Right forelimb (tissue), 1 donor: ENCODE results near the gene WIPF1.
A peak's percentile ranks its signal among the peaks of the same experiment; 100 is the strongest.
"Not testable (repeated sequence)": the region's sequence is repeated elsewhere in the genome, so short reads cannot be mapped to it uniquely, and the experiment has no call there.

Experiments used
- DNase-seq: peaks from one replicate; pipeline ENCODE4 v3.0.0-alpha.2; 2018

Gene WIPF1

DNA sequence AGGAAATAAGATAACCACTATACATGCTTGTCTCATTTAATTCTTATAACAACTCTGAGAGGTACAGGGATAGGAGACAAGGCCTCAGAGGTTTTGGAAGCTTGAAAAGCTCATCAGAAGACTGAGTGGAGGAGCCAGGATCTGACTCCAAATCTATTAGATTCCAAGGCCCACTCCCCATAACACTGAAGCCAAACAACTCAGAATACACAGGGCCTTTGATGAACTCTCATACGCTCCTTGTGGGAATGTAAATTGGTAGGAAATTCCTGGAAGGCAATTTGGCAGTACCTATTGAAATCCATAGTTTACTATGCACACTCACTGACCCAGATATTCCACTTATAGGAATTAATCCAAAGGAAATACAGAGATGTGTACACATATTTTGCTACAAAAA lies 27.9 kb downstream of the WIPF1 start:
- no peak for DNase-seq

DNA sequence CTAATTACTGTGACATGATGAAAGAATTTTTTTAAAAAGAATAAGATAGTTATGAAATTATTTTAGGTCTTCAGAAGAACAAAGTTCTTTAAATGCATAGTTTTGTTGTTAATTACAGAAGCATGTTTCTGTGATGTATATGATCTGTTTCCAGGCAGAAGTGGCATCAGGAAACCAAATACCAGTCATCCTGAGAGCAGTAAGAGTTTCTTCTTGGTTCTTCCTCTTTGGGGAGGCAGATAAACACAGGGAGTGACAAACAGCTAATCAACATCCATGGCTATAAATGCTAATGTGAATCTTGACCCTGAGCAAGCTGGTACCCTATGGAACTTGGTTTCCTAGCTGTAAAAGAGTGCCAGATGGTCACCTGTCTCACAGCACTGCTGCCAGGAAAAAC lies 29.2 kb downstream of the WIPF1 start:
- no peak for DNase-seq

DNA sequence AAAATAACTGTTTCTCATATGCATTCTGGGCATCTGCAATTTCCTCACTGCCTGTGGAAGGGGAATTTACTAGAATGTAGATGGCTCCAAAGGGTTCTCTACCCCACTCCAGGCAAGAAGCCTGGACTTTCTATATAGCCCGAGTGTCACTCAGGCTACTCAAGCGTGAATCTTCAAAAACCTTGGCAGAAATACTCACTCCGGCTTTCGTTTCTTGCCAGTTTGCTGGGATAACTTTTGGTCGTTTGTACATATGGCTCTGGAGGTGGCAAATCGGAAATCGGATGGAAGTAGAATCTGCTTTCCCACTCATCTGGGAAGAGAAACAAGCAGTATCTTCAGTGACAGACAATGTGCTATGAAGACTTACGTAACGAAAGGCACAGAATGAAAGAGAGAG lies 30.7 kb downstream of the WIPF1 start:
- DNase-seq, result no peak

DNA sequence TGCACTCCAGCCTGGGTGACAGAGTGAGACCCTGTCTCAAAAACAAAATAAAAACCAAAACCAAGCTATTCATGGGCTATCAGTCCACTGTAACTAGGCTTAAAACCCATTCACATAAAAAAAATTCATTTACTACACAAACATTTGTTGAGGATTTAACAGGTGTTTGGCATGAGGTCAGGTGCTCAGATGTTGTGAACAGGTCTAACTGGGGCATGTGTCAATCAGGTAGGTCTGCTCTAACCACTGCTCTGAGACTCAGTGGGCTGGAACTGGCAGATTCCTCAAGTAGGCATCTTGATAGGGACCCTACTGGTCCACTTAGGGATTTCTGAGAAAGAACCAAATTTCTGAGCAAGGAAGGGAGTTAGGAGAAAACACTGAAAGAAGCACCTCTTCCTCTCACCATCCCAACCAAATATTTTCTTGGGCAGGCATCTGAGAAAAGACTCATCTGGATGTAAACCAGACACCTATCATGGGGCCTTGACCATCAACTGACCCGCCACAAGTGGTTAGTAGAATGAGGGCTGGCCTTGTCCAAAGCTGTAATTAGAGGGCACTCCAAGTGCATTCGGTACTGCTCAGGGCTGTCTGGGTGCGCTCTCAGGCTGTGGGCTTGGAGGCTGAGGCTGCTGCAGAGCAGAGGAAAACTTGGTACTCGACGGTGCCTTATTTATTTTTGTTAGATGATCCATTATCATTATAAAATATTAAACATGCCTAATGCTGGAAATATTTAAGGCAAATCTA lies 33.9 kb downstream of the WIPF1 start:
- DNase-seq, result no peak

DNA sequence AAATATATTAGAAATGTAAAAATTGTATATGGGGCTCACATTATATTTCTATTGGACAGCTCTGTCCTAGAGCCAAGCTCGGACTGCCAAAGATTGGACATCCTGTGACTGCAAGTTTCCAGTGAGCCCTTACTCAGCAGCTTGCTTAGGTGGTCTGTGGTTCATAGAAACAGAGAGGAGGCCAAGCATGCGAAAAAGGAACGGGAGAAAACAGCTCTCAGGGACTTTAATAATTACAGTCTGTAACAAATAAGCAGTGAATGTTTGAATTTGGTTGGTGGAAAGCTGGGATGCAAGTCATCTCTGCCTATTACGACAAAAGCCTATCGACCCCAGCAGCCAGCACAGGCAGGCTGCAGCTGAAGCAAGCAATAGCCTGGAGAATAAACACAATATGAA lies 35.6 kb downstream of the WIPF1 start:
- no peak for DNase-seq

DNA sequence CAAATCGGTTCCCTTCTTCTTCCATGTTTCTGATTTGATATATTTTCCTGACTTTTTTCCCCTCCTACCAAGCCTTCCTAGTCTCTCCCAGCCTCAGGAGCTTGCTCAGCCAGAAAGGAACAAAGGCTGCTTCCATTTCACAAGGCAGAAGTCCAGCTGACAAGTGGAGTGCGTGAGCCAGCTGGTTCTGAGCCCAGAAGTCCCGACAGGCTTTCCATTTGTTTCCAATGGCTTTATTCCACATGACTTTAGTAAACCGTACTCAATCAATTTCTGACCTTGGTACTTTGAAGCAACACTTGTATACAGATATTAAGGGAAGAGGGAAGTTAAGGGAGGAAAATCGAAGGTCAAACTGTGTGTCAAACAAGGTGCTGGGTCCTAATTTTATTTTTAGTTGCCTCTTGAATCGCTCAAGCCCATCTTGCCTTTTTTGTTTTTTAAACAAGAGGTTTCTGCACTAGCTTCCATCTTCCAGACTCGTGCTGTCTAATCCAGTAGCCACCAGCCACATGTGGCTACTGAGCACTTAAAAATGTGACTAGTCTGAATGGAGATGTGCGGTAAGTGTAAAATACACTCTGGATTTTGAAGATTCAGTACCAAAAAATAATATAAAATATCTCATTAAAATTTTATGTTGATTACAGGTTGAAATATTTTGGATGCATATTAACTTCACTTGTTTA lies 36.2 kb downstream of the WIPF1 start:
- DNase-seq, result peak; percentile 87

DNA sequence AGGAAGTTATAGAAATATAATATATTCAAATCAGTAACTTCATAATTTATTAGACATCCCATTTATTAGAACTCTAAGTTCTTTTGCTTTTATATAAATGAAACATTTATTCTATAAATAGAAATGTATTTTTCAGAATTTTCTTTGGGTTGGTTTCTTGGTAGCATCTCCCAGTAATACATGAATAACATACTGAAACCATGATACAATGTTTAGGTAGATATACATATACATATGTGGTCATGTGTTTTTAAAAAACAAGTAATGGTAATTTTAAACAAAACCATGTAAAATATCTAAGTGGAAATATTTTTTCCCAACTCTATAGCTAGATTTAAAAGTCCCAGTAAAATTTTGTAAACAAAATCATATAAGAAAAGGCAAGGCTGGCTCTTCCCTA lies 36.9 kb downstream of the WIPF1 start:
- no peak for DNase-seq

DNA sequence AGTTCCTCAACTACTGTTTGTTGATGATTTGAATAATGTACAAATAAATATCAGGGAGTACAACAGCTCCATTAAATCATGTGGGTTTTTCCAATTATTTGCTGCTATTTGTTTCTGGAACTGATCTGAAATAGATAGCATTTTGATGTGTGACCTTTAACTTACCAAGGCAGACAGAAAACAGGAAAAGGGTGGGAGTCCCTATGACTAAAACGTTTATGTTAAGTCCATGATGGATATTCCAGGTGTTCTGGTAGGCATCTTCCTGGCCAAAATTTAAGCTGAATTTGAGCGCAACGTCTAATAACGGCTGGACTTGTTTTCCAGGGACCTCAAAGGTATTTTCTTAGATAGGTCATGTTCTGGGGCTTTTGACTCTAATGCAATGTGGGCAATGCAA lies 41.6 kb downstream of the WIPF1 start:
- no peak for DNase-seq

DNA sequence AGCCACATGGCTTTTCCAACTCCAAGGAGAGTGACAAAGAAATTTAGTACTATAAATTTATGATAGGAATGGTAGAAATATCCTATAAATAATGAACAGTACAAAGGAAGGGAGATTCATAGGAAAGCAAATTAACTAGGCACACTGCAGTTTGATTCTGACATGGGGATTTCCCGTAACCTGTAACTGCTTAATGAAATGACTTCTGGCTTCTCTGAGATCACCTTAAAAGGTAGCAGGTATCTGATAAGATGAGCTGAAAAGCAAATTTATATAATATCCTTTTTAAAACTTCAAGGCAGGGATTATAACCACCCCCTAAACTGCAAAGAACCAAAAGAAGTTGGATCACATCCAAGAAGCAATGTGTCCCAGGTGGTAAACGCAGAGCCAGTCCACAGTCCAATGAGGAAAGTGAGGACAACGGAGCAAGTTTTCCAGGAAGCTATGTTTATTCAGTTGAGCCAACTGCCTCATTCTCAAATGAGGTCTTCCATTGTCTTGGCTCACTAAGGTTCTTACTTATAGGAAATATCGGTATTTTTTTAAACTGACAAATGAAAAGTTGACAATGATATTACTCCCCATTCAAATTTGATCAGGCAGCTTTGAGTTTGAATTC lies 43.0 kb downstream of the WIPF1 start:
- DNase-seq, result no peak

DNA sequence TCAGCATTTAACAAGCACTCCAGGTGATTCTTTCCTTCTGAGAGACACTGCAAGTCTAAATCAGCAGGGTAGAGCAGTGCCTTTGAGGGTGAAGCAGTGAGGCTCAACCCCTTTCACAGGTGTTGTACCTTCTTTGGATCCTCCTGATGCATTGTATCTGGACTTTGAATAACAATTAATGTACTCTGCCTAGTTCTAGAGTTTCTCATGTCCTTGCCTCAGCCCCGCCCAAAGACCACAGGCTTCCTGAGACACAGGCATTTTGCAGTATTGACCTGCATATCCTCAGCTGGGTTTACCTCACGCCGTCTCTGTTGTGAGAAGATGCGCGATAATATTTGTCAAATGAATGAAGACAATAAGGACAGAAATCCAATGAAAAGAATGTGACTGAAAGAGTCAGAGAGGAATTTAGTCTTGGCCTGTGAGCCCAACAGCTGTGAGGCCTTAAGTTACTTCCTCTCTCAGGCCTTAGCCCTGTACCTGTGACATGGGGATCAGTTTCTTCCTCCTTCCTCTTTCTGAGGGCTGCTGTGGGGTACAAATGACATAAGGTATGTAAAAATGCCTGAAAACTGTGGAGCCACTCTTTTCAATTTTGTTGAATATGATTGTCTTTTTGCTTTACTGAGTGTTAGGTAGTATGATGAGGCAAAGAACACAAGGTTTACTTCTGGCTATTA lies 43.7 kb downstream of the WIPF1 start:
- DNase-seq, result no peak

DNA sequence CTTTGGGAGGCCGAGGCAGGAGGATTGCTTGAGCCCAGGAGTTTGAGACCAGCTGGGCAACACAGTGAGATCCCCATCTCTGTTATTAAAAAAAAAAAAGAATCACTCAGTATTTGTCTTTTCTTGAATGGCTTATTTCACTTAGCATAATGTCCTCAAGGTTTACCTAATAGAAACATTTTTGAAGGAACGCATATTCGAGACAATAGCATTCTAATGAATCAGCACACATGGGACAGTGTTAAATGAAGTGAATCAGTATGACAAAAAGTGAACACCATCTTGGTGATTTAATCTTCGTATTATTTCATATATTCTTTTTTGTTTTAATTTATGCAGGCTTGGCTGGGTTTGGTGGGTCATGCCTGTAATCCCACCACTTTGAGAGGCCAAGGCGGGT lies 44.7 kb downstream of the WIPF1 start:
- DNase-seq, result no peak

DNA sequence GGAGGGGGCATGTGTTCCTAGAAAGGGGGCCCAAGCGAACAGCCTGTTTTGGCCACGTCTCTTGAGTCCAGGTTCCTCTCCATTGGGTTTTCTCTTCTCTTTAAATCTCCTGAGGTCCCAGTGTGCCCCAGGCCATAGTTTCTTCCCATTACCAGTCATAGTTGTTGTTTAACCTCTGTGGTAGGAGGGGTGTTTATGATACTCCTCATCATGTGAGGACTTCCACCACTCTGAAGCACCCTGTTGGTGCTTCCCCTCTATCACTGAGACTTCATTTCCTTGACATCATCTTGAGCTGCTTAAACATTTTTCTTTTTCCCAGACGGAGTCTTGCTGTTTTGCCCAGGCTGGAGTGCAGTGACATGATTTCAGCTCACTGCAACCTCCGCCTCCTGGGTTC lies 45.9 kb downstream of the WIPF1 start:
- DNase-seq, result no peak

DNA sequence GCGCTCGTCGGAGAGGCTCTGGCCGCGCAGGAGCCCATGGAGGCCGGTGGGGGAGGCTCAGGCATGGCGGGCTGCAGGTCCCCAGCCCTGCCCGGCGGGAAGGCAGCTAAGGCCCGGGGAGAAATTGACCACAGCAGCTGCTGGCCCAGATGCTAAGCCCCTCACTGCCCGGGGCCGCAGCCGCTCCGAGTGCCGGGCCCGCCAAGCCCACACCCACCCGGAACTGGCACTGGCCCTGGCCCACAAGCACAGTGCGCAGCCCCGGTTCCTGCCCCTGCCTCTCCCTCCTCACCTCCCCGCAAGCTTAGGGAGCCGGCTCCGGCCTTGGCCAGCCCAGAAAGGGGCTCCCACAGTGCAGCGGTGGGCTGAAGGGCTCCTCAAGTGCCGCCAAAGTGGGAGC lies 49.0 kb downstream of the WIPF1 start:
- not testable (repeated sequence) for DNase-seq

DNA sequence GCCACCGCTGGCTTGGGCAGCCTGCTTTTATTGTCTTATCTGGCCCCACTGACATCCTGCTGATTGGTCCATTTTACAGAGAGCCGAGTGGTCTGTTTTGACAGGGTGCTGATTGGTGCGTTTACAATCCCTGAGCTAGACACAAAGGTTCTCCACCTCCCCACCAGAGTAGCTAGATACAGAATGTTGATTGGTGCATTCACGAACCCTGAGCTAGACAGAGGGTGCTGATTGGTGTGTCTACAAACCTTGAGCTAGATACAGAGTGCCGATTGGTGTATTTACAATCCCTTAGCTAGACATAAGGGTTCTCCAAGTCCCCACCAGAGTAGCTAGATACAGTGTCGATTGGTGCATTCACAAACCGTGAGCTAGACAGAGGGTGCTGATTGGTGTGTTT lies 49.6 kb downstream of the WIPF1 start:
- DNase-seq, result not testable (repeated sequence)

DNA sequence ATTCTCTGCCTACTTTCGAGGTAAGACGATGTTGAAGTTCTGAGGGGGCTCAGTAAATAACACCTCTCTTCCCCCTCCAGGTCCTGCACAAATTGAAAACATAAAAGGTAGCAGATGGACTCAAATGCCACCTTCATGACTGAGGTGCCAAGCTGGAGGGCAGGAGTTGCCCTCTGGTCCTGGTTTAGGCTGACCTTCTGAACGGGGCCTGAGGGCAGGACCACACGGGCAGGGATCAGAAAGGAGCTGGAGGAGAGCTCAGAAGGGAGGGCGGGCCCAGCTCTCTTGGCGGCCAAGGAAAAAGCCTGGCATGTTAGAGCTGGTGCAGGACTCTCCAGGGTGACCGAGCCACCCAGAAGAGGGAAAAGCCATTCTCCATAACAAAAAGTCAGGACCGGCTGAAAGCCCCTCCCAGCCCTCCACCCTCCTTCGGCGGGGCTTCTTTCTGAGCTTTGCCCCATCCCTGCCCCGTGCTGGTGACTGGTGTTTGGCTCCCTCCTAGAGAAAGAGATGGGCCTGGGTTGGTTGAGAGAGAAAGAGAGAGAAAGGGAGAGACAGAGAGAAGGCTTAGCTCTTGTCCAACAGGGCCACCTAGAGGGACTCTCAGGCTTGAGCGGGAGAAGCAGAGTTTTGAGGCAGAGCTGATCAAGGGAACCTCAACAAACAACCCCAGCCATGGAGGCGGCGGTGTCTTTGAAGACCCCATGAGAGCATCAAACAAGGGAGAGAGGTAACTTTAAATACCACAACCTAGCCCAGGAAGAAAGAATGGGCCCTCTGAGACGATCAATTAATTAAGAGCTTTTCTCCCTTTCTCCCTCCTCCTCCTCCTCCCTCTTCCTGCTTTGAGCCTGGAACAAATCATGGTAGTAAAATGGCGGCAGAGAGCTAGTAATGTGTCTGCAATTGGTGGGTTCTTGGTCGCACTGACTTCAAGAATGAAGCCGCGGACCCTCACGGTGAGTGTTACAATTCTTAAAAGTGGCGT lies 50.8 kb downstream of the WIPF1 start:
- DNase-seq, result no peak

DNA sequence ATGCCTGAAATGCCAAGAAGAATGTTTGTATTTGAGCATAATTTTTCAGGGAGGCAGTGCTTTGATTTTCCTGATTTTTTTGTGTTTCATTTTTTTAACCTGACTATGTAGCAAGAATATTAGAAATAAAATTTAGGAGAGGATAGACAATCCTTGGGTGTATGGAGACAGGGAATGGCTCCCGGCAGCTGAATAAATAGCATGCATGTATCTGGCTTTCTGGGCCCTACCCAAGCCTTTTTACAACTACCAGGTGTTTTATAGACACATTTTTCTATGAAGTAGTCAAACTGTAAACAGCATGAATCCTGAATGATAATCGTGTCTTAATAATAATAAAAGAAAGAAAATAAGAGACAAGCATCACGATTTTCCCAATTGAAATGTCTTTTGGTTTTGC lies 52.4 kb downstream of the WIPF1 start:
- no peak for DNase-seq

DNA sequence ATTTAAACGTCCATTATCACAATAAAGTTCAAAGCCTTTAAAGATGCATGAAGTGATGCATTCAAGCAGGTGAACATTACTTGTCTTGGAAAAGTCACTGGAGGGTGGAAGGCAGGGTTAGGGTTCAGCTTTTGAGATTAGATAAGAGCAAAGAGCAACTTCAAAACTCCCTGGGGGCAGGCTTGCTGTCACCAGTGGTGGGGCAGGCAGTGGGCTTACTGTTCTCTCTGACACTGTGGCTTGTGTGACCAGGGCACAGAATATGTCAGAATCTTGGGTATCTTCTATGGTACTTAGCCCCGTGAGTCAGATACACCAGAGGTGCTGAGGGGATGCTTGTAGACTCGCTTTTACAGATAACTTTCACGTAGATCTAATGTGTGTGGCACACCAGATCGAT lies 52.8 kb downstream of the WIPF1 start:
- DNase-seq, result no peak

DNA sequence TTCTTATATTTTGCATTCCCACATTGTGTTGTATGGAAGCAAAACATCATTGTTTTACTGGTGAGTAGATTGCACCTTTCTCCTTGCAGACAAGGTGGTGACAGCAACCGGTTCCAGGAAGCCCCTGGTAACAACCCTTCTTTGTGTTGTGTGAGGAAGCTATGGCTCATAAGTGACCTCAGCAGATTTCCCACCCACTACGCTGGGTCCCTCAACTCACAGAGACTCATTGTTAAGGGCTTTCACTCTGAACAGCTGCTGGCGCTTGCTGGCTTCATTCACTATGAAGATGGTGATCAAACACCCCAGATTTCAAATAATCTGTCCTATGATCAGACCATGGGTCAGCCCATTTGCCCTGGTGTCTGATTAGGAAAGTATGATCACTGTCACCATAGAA lies 53.4 kb downstream of the WIPF1 start:
- no peak for DNase-seq

DNA sequence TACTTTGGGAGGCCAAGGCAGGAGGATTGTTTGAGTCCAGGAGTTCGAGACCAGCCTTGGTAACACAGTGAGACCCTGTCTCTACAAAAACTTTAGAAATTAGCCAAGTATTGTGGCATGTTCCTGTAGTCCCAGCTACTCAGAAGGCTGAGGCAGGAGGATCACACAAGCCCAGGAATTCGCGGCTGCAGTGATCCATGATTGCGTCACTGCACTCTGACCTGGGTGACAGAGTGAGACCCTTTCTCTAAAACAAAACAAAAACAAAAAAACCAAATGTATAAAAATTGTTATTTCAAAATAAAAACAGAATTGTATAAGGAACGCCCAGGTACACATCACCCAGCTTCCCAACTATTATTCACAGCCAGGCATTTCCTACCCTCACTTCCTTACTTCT lies 56.7 kb downstream of the WIPF1 start:
- no peak for DNase-seq

DNA sequence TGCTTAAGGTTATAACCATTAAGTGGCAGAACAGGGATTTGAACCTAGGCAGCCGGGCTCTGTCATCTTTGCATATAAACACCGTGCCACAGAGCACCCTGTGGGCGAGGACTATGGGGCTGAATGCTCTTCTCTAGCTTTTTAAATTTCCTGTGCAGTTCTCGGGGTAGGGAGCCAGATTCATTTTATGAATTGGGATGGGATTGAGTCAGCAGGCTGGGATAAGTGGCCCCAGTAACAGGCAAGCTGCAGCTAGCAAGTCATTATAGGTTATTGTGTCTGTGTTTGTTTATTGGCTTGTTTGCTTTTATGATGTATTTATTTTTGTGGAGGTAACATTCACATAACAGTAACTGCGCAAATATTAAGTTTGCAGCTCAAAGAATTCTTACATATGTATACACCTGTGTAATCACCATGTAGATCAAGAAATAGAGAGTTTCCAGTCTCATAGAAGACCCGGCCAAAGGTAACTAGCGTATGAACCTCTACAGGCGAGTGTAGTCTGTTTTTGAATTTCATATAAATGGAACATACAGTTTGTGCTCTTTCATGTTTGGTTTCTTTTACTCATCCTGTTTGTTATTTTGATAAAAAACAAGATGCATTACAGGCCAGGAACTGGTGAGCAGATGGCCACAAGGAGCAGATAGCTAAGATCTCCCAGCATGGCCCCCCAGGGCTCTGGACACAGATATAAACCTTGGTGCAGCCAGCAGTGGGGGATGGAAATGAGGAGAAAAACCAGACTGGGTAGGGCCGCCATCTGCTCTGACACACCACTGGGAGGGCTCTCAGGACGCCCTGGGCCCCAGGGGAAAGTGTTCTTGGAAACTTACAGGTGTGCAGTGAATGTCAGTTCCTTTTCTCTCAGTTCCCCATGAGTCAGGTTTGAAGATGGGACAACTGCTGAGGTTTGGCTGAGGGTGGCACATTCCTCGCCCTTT lies 61.6 kb downstream of the WIPF1 start:
- no peak for DNase-seq

DNA sequence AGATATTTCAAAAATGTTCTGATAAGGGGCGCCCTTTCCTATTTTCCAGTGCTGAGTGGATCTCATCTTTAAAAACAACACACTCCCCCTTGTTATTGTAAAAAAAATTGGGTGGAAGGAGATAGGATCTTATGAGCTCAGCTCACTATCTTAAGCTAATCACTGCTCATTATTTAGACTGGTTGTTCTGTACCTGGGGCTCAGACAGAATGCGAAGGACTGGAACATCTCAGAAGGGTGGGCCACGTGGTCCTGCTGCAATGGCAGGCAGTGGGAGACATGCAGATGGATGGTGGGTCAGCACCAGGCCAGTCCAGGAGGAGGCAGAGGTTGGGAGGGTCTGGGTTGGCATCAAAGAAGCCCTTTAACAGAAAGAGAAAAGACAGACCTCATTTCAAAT lies 62.5 kb downstream of the WIPF1 start:
- DNase-seq, result no peak
